ENCODE measurements around the gene SCFD2. TPM values are rescaled to one million over a fixed set of nuclear protein-coding genes. Genes with fewer than 3 reads are reported as not detected.

The SCFD2 gene
- total and polyA plus RNA-seq, 10 of the 15 experiments (the other 5 are each of a cell fraction or from before 2014, with no cell fraction given) = 4.8 to 37.6 (median 24.9) TPM

DNA sequence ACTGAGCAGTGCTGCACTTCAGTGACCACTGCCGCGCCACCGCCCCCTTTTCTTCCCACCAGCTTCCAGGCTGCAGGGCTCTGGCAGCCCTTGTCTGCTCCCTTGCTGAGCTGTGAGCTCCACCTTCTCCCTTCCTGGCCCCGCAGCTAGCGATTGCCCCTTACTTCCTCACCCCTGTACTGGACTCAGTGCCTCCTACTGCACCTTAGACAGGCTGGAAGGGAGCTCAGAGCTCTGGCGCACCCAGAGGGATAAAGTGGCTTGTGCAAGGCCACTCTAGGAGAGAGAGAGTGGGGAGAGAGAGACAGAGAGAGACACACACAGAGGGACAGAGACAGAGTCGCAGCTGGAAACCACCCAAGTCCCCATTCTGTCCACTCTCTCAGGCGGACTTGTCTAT lies 497.7 kb downstream of the SCFD2 start:
- Histone ChIP-seq H2AFZ (ENCODE audit: control insufficient read depth, low read depth, low read length) (no peak overlapping the region), H3K9ac (ENCODE audit: control insufficient read depth, insufficient read depth, low read length) (no peak overlapping the region), H3K4me2 (ENCODE audit: control insufficient read depth, insufficient read depth) (no peak overlapping the region), H3K4me3 (no peak overlapping the region), H3K9me3 (replicated peaks; ENCODE audit: control insufficient read depth, insufficient read depth, low read length) (no peaks in the 10 kb centered on the region), H4K20me1 (ENCODE audit: control insufficient read depth, insufficient read depth) (no peaks in the 10 kb centered on the region), H3K27me3 (replicated peaks in 1 of 2; ENCODE audit: control insufficient read depth in 2 of 2, insufficient read depth in 2 of 2, low read length in 1 of 2) (no peaks in the 10 kb centered on the region), H3K79me2 (ENCODE audit: control insufficient read depth, insufficient read depth, low read length) (no peaks in the 10 kb centered on the region), H3K4me1 (ENCODE audit: control insufficient read depth, insufficient read depth, low read length) (no peaks in the 10 kb centered on the region), H3K27ac (ENCODE audit: control insufficient read depth, insufficient read depth) (no peak overlapping the region), H3K36me3 (ENCODE audit: control insufficient read depth in 2 of 2, insufficient read depth in 2 of 2, low read length in 1 of 2) (no peaks in the 10 kb centered on the region)
- ChIA-PET RAD21 (ENCODE audit: unreplicated experiment) (no interaction called here), CTCF (interaction anchor here (1.2 kb wide), 1 partner anchor 42 kb away, joined by 3 read pairs; no protein-coding TSS in a partner anchor), POLR2A (no interaction called here), SMC1A (ENCODE audit: uncharacterized antibody, unreplicated experiment) (interaction anchor here (1.0 kb wide), 1 partner anchor 15 kb away, joined by 3 read pairs; no protein-coding TSS in a partner anchor)
- FAIRE-seq (no peak), DNase-seq (ENCODE audit: low read depth, low spot score) (no peak), ATAC-seq (no peak)
- 97% methylated on average over 8 of the region's 8 CpGs for WGBS (ENCODE audit: insufficient coverage, insufficient replicate concordance, low lambda C conversion rate, missing lambda C conversion rate)
- intact Hi-C loops (cut with micrococcal nuclease; ENCODE audit: unreplicated experiment) = no loop called here
- TF ChIP-seq MXI1 (IDR thresholded peaks at IDR 0.05; ENCODE audit: low read depth, low read length) (no peak), JUNB (IDR thresholded peaks at IDR 0.05) (no peak)
- TF ChIP-seq, protein P1, sequence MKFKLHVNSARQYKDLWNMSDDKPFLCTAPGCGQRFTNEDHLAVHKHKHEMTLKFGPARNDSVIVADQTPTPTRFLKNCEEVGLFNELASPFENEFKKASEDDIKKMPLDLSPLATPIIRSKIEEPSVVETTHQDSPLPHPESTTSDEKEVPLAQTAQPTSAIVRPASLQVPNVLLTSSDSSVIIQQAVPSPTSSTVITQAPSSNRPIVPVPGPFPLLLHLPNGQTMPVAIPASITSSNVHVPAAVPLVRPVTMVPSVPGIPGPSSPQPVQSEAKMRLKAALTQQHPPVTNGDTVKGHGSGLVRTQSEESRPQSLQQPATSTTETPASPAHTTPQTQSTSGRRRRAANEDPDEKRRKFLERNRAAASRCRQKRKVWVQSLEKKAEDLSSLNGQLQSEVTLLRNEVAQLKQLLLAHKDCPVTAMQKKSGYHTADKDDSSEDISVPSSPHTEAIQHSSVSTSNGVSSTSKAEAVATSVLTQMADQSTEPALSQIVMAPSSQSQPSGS (IDR thresholded peaks at IDR 0.05; ENCODE audit: low read length) = no peak
- TF ChIP-seq, protein P2, sequence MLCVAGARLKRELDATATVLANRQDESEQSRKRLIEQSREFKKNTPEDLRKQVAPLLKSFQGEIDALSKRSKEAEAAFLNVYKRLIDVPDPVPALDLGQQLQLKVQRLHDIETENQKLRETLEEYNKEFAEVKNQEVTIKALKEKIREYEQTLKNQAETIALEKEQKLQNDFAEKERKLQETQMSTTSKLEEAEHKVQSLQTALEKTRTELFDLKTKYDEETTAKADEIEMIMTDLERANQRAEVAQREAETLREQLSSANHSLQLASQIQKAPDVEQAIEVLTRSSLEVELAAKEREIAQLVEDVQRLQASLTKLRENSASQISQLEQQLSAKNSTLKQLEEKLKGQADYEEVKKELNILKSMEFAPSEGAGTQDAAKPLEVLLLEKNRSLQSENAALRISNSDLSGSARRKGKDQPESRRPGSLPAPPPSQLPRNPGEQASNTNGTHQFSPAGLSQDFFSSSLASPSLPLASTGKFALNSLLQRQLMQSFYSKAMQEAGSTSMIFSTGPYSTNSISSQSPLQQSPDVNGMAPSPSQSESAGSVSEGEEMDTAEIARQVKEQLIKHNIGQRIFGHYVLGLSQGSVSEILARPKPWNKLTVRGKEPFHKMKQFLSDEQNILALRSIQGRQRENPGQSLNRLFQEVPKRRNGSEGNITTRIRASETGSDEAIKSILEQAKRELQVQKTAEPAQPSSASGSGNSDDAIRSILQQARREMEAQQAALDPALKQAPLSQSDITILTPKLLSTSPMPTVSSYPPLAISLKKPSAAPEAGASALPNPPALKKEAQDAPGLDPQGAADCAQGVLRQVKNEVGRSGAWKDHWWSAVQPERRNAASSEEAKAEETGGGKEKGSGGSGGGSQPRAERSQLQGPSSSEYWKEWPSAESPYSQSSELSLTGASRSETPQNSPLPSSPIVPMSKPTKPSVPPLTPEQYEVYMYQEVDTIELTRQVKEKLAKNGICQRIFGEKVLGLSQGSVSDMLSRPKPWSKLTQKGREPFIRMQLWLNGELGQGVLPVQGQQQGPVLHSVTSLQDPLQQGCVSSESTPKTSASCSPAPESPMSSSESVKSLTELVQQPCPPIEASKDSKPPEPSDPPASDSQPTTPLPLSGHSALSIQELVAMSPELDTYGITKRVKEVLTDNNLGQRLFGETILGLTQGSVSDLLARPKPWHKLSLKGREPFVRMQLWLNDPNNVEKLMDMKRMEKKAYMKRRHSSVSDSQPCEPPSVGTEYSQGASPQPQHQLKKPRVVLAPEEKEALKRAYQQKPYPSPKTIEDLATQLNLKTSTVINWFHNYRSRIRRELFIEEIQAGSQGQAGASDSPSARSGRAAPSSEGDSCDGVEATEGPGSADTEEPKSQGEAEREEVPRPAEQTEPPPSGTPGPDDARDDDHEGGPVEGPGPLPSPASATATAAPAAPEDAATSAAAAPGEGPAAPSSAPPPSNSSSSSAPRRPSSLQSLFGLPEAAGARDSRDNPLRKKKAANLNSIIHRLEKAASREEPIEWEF (IDR thresholded peaks at IDR 0.05; ENCODE audit: insufficient replicate concordance, low read depth, low read length) = no peak
- TF ChIP-seq, protein P3, sequence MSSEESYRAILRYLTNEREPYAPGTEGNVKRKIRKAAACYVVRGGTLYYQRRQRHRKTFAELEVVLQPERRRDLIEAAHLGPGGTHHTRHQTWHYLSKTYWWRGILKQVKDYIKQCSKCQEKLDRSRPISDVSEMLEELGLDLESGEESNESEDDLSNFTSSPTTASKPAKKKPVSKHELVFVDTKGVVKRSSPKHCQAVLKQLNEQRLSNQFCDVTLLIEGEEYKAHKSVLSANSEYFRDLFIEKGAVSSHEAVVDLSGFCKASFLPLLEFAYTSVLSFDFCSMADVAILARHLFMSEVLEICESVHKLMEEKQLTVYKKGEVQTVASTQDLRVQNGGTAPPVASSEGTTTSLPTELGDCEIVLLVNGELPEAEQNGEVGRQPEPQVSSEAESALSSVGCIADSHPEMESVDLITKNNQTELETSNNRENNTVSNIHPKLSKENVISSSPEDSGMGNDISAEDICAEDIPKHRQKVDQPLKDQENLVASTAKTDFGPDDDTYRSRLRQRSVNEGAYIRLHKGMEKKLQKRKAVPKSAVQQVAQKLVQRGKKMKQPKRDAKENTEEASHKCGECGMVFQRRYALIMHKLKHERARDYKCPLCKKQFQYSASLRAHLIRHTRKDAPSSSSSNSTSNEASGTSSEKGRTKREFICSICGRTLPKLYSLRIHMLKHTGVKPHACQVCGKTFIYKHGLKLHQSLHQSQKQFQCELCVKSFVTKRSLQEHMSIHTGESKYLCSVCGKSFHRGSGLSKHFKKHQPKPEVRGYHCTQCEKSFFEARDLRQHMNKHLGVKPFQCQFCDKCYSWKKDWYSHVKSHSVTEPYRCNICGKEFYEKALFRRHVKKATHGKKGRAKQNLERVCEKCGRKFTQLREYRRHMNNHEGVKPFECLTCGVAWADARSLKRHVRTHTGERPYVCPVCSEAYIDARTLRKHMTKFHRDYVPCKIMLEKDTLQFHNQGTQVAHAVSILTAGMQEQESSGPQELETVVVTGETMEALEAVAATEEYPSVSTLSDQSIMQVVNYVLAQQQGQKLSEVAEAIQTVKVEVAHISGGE (CRISPR knock-in tag; IDR thresholded peaks at IDR 0.05) = no peak
- TF ChIP-seq, protein P4, sequence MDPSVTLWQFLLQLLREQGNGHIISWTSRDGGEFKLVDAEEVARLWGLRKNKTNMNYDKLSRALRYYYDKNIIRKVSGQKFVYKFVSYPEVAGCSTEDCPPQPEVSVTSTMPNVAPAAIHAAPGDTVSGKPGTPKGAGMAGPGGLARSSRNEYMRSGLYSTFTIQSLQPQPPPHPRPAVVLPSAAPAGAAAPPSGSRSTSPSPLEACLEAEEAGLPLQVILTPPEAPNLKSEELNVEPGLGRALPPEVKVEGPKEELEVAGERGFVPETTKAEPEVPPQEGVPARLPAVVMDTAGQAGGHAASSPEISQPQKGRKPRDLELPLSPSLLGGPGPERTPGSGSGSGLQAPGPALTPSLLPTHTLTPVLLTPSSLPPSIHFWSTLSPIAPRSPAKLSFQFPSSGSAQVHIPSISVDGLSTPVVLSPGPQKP (IDR thresholded peaks at IDR 0.05; ENCODE audit: low read depth, low read length) = no peak
- TF ChIP-seq, protein P5, sequence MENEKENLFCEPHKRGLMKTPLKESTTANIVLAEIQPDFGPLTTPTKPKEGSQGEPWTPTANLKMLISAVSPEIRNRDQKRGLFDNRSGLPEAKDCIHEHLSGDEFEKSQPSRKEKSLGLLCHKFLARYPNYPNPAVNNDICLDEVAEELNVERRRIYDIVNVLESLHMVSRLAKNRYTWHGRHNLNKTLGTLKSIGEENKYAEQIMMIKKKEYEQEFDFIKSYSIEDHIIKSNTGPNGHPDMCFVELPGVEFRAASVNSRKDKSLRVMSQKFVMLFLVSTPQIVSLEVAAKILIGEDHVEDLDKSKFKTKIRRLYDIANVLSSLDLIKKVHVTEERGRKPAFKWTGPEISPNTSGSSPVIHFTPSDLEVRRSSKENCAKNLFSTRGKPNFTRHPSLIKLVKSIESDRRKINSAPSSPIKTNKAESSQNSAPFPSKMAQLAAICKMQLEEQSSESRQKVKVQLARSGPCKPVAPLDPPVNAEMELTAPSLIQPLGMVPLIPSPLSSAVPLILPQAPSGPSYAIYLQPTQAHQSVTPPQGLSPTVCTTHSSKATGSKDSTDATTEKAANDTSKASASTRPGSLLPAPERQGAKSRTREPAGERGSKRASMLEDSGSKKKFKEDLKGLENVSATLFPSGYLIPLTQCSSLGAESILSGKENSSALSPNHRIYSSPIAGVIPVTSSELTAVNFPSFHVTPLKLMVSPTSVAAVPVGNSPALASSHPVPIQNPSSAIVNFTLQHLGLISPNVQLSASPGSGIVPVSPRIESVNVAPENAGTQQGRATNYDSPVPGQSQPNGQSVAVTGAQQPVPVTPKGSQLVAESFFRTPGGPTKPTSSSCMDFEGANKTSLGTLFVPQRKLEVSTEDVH (IDR thresholded peaks at IDR 0.05; ENCODE audit: low read depth, partially characterized antibody) = no peak
- BruUV-seq (replicated peaks) = no TSS peak
- in situ Hi-C loops (cut with MboI) = no loop called here
